Stimulated activated CD8-positive, alpha-beta memory T cell treated with anti-CD3 and anti-CD28 coated beads, Interleukin-4, amount 100 ng/mL, for 48 hours (primary cell): Measurements from ENCODE around the gene HPD.
A peak's percentile ranks its signal among the peaks of the same experiment; 100 is the strongest.
"Not testable (repeated sequence)": the region's sequence is repeated elsewhere in the genome, so short reads cannot be mapped to it uniquely, and the experiment has no call there.

Experiments used
- DNase-seq: peaks from one replicate; pipeline ENCODE4 v3.0.0-alpha.2; 2020

HPD gene

GRCh38 chr12:121858662-121859572 is at the start of gene HPD:
Gene HPD (minus strand): TSS chr12:121858859. CDS start chr12:121858823, 36 bp downstream.
- DNase-seq, result no peak

DNA sequence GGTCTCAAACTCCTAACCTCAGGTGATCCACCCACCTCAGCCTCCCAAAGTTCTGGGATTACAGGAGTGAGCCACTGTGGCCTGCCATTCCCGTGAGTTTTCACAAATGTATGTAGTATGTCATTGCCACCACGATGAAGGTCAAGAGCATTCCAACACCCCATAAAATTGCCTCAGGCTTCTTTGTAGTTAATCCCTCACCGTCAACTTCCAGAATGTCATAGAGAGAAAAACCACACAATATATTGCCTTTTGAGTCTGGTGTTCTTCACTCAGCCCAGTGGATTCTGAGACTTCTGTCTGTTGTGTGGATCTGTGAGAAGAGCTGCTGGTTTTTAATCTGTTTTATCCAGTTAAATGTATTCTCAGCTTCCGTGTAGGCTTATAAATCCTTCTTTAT is 47.1 kb upstream of the HPD start:
- DNase-seq, result no peak

DNA sequence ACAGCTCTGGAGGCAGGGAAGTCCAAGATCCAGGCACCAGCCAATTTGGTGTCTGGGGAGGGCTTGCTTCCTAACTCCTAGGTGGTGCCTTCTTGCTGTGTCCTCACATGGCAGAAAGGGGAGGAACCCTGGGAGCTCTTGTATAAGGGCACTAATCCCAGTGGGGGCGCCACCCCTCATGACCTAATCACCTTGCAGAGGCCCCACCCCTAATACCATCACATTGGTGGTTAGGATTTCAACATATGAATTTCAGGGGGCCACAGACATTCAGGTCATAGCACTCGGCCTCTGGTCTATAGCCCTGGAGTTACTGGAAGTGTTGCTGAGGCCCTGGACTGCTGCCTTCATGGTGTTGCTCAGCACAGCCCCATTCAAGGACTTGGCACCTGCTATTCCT is 44.5 kb upstream of the HPD start:
- no peak for DNase-seq

DNA sequence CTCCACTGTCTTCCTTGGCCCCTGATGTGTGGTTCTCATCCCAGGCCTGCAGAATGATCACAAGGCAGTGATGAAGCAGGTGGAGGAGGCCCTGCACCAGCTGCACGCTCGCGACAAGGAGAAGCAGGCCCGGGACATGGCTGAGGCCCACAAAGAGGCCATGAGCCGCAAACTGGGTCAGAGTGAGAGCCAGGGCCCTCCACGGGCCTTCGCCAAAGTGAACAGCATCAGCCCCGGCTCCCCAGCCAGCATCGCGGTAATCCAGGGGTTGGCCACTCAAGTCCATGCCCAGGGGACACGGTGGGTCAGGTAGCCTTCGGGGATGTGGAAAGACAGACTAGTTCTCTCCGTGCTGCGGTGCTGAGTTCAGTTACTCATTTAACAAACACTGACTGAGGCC is 40.9 kb upstream of the HPD start:
- no peak for DNase-seq

GRCh38 chr12:121898287-121898686 is 39.6 kb upstream of the HPD start:
- no peak for DNase-seq

DNA sequence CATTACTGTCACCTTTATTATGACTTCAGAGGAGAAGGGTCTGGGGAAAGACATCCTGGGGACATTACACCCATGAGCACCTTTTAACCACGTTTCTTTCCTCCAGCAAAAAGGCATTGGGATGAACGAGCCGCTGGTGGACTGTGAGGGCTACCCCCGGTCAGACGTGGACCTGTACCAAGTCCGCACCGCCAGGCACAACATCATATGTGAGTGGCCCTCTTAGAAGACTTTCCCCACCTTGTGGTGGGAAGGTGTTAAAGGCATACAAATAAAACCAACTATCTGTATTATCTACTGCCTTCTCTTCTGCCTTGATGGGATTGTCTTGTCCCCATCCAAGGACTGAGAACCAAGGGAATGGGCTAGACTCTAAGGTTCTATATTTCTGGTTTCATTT is 36.0 kb upstream of the HPD start:
- DNase-seq, result no peak

DNA sequence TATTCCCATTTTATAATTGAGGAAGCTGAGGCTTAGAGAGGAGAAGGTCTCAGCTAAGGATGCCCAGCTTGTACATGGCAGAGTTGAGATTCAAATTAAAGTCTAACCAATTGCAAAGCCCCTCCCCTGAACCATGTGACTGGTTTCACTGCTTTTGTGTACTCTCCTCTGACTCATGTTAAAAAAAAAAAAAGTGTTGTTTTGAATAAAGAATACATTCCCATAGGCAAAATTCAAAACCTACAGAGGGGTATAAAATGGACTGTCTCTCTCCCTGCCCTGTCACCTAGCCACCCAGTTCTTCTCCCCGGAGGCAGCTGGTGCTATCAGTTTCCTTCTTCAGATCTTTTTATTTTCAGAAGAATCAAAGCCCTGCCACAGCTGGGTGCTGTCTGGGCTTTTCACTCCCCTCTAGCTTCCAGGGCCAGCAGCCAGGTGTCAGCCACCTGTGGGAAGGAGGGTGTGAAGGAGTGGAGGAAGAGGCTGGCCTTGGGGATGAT is 35.4 kb upstream of the HPD start:
- DNase-seq, result peak; percentile 41

DNA sequence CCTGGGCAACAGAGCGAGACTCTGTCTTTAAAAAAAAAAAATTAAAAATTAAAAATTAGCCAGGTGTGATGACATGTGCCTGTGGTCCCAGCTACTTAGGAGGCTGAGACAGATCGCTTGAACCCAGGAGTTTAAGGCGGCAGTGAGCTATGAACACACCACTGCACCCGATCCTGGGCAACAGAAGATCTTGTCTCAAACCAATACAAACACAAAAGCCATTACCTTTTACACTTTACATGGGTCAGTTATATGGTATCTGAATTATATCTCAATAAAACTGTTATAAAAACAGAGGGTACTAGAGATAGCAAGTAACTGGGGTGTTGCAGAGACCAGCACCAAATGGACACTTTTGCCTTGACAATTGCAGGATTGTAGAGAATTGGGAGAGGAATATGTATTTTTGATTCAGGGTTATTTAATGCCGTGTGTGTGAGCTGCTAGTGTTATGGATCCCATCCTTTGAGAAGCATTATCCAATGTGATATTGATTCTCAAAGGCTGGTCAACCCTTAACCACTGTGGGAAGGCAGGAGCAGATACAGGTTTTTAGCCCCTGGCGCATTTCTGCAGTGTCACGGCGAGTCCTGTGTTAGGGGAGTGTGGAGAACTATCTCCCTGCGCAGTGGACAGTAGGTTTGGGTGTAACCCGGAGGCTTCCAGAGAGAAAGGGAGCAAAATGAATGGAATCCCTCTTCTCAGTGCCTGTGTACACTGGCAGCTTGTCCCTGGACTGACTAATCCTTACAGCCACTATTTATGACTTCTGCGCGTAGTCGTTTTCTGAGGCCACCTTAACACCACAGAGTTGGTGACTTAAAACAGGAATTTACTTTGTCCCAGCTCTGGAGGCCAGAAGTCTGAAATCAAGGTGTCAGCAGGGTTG is 34.3 kb upstream of the HPD start:
- no peak for DNase-seq

DNA sequence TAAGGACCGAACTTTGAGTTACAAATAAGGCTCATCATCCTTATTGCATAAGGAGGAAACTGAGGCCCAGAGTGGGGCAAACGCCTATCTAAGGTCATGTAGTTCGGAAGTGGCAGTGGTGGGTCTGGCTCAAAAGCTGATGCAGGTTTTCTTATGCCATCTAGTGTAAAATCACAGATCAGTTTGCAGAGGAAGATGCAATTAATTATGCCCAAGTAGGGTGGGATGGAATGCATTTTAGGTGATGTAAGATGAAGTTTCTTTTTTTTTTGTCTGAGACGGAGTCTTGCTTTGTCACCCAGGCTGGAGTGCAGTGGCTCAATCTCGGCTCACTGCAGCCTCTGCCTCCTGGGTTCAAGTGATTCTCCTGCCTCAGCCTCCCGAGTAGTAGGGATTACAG is 31.0 kb upstream of the HPD start:
- DNase-seq, result not testable (repeated sequence)

DNA sequence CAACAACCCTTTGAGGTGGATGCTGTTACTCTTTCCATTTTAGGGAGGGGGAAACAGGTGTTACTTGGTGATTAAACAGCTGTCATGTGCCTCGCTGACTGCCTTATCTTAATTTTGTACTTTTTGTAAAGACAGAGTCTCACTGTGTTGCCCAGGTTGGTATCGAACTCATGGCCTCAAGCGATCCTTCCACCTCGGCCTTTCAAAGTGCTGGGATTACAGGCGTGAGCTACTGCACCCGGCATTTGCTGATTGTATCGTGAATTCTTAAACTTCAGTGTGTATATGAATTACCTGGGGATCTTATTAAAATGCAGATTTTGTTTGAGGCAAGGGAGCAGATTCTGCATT is 30.6 kb upstream of the HPD start:
- no peak for DNase-seq

GRCh38 chr12:121888478-121889273 is 30.0 kb upstream of the HPD start, which contains the start of gene PSMD9:
Gene PSMD9 (plus strand): TSS chr12:121888790. CDS start chr12:121888857, 67 bp downstream.
- peak; percentile 100 for DNase-seq

- DNase-seq, result no peak
Observed at GRCh38 chr12:121888083-121888477, 29.4 kb upstream of the HPD start.

GRCh38 chr12:121885129-121885528 is 26.5 kb upstream of the HPD start:
- DNase-seq, result not testable (repeated sequence)

- DNase-seq, result no peak
Observed at GRCh38 chr12:121883315-121883660, 24.6 kb upstream of the HPD start.

DNA sequence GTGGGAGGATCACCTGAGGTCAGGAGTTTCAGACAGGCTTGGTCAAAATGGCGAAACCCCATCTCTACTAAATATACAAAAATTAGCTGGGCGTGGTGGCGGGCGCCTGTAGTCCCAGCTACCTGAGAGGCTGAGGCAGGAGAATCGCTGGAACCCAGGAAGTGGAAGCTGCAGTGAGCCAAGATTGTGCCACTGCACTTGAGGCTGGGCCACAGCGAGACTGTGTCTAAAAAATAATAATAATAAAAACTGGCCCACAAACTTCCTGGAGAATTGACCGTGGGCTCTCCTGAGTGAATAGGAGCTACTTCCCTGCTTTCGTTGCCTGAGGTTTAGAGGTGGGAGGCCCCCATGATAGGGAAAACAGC is 17.4 kb upstream of the HPD start:
- not testable (repeated sequence) for DNase-seq

DNA sequence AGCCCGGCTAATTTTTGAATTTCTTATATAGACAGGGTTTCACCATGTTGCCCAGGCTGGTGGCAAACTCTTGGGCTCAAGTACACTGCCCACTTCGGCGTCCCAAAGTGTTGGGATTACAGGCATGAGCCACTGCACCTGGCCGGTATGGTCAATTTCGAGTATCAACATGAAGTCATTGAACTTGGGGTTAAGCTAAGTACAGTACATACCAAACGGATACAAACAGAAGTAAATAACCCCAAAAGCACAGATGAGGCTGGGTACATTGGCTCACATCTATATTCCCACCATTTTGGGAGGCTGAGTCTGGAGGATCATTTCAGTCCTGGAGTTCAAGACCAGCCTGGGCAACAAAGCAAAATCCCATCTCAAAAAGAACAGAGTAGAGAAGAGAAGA is 16.9 kb upstream of the HPD start:
- DNase-seq, result no peak

- no peak for DNase-seq
Observed at GRCh38 chr12:121874071-121874470, 15.4 kb upstream of the HPD start.

- no peak for DNase-seq
Observed at GRCh38 chr12:121873216-121873569, 14.5 kb upstream of the HPD start.

GRCh38 chr12:121872546-121873215 is 14.0 kb upstream of the HPD start:
- peak; percentile 43 for DNase-seq

DNA sequence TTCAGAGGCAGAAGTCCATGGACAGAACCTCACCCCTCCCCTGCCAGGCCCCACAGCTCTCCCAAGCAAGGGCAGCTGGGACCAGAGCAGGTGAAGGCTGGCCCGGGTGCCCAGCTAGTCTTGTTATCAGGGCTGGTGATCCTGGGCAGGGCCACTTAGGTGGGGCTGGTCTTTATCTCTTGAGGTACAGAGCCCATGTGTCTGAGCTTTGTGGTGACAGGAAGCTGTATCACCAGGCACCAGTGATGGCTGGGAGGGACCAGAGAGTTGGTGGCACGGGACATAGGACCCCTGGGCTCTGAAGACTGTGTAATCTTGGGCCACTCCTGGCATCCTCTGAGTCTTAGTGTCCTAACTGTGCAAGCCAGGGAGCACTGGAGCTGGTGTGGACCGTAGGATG is 12.8 kb upstream of the HPD start:
- DNase-seq, result no peak

GRCh38 chr12:121869229-121869628 is 10.6 kb upstream of the HPD start:
- DNase-seq, result not testable (repeated sequence)

DNA sequence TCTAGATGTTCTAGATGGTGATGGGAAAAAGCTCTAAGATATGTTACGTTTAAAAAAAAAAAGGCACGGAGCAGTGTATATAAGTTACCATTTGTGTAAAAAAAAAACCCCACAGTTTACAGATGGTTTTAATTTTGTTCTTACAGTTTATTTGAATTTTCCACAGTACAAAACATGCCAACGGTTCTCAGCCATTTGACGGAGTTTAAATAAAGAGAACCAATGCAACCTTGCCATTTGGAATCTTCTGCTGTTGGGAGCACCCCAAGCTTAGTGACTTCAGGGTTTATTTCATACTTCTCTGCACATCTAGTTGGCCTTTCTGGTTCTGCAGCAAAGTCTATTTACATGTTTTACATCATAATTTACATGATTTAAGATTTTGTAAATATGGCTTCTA is 7.7 kb upstream of the HPD start:
- DNase-seq, result no peak
